ENCODE measurements around the gene SPATA12.

DNA sequence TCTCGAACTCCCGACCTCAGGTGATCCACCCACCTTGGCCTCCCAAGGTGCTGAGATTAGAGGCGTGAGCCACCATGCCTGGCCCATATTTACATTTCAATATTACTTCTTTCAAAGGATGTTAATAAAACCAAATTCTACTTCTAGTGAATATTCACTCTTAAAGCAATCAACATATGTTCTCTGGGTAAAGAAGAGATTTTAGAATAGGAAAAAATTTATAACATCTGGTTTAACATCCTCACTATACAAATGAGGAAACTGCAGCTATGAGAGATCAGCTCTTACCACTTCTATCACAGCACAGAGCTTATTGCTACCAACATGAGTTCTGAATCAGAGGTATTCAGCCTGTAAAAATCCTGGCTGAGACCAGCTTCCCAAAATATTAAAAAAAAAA lies 56.0 kb downstream of the SPATA12 start:
- no peak for TF ChIP-seq CREB1 (IDR thresholded peaks at IDR 0.05)
- TF ChIP-seq SP1 (IDR thresholded peaks at IDR 0.05; ENCODE audit: low read depth, low read length) = no peak
- TF ChIP-seq, protein P1, sequence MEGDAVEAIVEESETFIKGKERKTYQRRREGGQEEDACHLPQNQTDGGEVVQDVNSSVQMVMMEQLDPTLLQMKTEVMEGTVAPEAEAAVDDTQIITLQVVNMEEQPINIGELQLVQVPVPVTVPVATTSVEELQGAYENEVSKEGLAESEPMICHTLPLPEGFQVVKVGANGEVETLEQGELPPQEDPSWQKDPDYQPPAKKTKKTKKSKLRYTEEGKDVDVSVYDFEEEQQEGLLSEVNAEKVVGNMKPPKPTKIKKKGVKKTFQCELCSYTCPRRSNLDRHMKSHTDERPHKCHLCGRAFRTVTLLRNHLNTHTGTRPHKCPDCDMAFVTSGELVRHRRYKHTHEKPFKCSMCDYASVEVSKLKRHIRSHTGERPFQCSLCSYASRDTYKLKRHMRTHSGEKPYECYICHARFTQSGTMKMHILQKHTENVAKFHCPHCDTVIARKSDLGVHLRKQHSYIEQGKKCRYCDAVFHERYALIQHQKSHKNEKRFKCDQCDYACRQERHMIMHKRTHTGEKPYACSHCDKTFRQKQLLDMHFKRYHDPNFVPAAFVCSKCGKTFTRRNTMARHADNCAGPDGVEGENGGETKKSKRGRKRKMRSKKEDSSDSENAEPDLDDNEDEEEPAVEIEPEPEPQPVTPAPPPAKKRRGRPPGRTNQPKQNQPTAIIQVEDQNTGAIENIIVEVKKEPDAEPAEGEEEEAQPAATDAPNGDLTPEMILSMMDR (IDR thresholded peaks at IDR 0.05; ENCODE audit: control extremely low read depth in 1 of 3, insufficient read depth in 1 of 3, low read depth in 1 of 3, low read length in 3 of 3) = no peak
- TF ChIP-seq NANOG (IDR thresholded peaks at IDR 0.05; ENCODE audit: insufficient read depth, low read depth, low read length, poor library complexity, severe bottlenecking) = no peak
- no peak for TF ChIP-seq RFX5 (IDR thresholded peaks at IDR 0.05; ENCODE audit: borderline replicate concordance, low read depth, low read length)
- TF ChIP-seq POLR2A (IDR thresholded peaks at IDR 0.05; ENCODE audit: control extremely low read depth in 1 of 2, low read depth in 2 of 2, low read length in 2 of 2) = no peak
- no peak for TF ChIP-seq CBX5 (IDR thresholded peaks at IDR 0.05; ENCODE audit: low read depth, low read length)
- TF ChIP-seq EZH2 (IDR thresholded peaks at IDR 0.05; ENCODE audit: low read depth, low read length, severe bottlenecking) = no peak
- TF ChIP-seq MAFK (IDR thresholded peaks at IDR 0.05; ENCODE audit: low read depth, low read length) = no peak
- TF ChIP-seq CEBPB (IDR thresholded peaks at IDR 0.05; ENCODE audit: low read depth, low read length) = no peak
- TF ChIP-seq HDAC2 (IDR thresholded peaks at IDR 0.05; ENCODE audit: borderline replicate concordance in 1 of 2, low read depth in 2 of 2, low read length in 2 of 2) = no peak
- TF ChIP-seq, protein P2, sequence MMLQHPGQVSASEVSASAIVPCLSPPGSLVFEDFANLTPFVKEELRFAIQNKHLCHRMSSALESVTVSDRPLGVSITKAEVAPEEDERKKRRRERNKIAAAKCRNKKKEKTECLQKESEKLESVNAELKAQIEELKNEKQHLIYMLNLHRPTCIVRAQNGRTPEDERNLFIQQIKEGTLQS (IDR thresholded peaks at IDR 0.05; ENCODE audit: insufficient read depth, low read depth, low read length) = no peak
- no peak for TF ChIP-seq CHD2 (IDR thresholded peaks at IDR 0.05; ENCODE audit: low read length)
